ENCODE results near the gene RNU7-1.

The RNU7-1 gene

DNA sequence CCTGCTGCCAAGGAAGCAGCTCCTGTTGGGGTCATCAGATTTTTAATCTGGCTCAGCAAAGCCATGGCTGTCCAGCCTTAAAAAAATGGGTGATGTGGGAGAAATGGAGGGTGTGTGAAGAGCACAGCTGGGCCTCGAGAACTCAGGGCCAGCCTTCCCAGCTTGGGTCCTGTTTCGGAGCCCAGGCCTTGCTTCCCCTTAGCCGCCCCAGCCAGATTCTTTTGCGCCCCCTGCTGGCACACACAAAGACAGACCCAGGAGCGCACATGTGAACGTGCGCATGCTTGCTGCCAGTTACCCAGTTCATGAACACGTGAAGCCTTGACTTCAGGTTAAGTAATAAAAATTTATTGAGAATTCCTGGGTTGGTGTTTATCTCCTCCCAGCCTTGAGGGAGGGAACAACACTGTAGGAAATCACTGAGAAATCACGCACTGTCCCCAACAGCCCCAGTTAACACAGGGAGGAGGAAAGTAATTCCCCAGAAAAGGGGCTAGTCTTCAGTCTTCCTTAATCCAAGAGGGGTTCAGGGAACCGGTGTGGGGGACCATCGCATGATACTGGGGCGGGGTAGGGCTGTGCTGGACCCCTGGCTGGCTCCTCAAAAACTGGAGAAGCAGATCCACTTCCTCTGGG lies 21.5 kb downstream of the RNU7-1 start:
- Histone ChIP-seq H3K9me3 (ENCODE audit: control insufficient read depth in 1 of 2, low read length in 2 of 2) (no peaks in the 10 kb centered on the region), H3K36me3 (ENCODE audit: control insufficient read depth in 1 of 2, insufficient read depth in 2 of 2, low read length in 2 of 2) (peaks cover 28 to 48% of the 10 kb centered on the region in 2 donors), H3K4me3 (ENCODE audit: low read depth in 1 of 2, low read length in 2 of 2) (peak overlapping the region; percentile 82 to 85), H3K27me3 (ENCODE audit: control insufficient read depth in 1 of 2, insufficient read depth in 2 of 2, low read length in 2 of 2) (no peaks in the 10 kb centered on the region), H3K9ac (ENCODE audit: low read depth in 1 of 2, low read length in 2 of 2) (peak overlapping the region; percentile 96 to 97), H3K4me1 (ENCODE audit: control insufficient read depth in 1 of 2, insufficient read depth in 2 of 2, low read length in 2 of 2) (peaks cover 67 to 87% of the 10 kb centered on the region in 2 donors), H3K27ac (ENCODE audit: low read depth, low read length) (peak overlapping the region; percentile 83)

GRCh38 chr12:6965714-6966113 lies 22.1 kb downstream of the RNU7-1 start:
- peaks cover 61 to 82% of the 10 kb centered on the region in 2 donors for H3K4me1 ChIP-seq (ENCODE audit: control insufficient read depth in 1 of 2, insufficient read depth in 2 of 2, low read length in 2 of 2)

GRCh38 chr12:6966351-6966750 lies 22.7 kb downstream of the RNU7-1 start:
- Histone ChIP-seq H3K9ac (ENCODE audit: low read depth in 1 of 2, low read length in 2 of 2) (no peak overlapping the region), H3K4me1 (ENCODE audit: control insufficient read depth in 1 of 2, insufficient read depth in 2 of 2, low read length in 2 of 2) (peaks cover 55 to 76% of the 10 kb centered on the region in 2 donors)

More at GRCh38 chr12:6965714-6966113, 22.1 kb downstream of the RNU7-1 start:
- no peaks in the 10 kb centered on the region for H3K9me3 ChIP-seq (ENCODE audit: control insufficient read depth in 1 of 2, low read length in 2 of 2)
- no peak overlapping the region for H3K27ac ChIP-seq (ENCODE audit: low read depth, low read length)
- H3K27me3 ChIP-seq (ENCODE audit: control insufficient read depth in 1 of 2, insufficient read depth in 2 of 2, low read length in 2 of 2), result no peaks in the 10 kb centered on the region
- peak overlapping the region; percentile 25 to 85 for H3K4me3 ChIP-seq (ENCODE audit: low read depth in 1 of 2, low read length in 2 of 2)
- H3K36me3 ChIP-seq (ENCODE audit: control insufficient read depth in 1 of 2, insufficient read depth in 2 of 2, low read length in 2 of 2), result peaks cover 28 to 45% of the 10 kb centered on the region in 2 donors
- H3K9ac ChIP-seq (ENCODE audit: low read depth in 1 of 2, low read length in 2 of 2), result peak overlapping the region; percentile 9 to 30

DNA sequence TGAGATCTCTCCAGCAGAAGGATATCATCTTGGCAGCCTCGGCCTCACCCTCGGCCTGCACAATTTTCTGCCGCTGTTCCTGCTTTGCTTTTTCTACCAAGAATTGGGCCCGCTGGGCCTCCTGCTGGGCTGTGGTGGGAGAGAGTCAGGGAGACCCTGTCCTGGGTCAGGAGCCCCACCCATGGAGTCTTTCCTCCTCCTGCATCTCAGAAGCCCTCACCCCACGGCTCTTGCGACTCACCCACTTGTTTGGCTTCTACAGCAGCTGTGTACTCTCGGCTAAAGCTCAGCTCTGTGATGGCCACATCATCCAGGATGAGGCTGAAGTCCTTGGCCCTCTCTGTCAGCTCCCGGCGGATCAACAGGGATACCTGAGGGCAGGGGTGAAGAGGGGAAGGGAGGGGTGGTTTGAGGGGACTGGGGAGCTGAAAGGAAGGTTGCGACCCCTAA lies 24.1 kb downstream of the RNU7-1 start:
- peaks cover 50 to 72% of the 10 kb centered on the region in 2 donors for H3K4me1 ChIP-seq (ENCODE audit: control insufficient read depth in 1 of 2, insufficient read depth in 2 of 2, low read length in 2 of 2)
- H3K9ac ChIP-seq (ENCODE audit: low read depth in 1 of 2, low read length in 2 of 2), result peak overlapping the region; percentile 54 to 94
- no peaks in the 10 kb centered on the region for H3K9me3 ChIP-seq (ENCODE audit: control insufficient read depth in 1 of 2, low read length in 2 of 2)
- no peaks in the 10 kb centered on the region for H3K27me3 ChIP-seq (ENCODE audit: control insufficient read depth in 1 of 2, insufficient read depth in 2 of 2, low read length in 2 of 2)
- H3K36me3 ChIP-seq (ENCODE audit: control insufficient read depth in 1 of 2, insufficient read depth in 2 of 2, low read length in 2 of 2), result peaks cover 28 to 45% of the 10 kb centered on the region in 2 donors
- H3K4me3 ChIP-seq (ENCODE audit: low read depth in 1 of 2, low read length in 2 of 2), result no peak overlapping the region
- H3K27ac ChIP-seq (ENCODE audit: low read depth, low read length), result no peak overlapping the region

More at GRCh38 chr12:6966351-6966750, 22.7 kb downstream of the RNU7-1 start:
- no peak overlapping the region for H3K4me3 ChIP-seq (ENCODE audit: low read depth in 1 of 2, low read length in 2 of 2)
- H3K27me3 ChIP-seq (ENCODE audit: control insufficient read depth in 1 of 2, insufficient read depth in 2 of 2, low read length in 2 of 2), result no peaks in the 10 kb centered on the region
- H3K36me3 ChIP-seq (ENCODE audit: control insufficient read depth in 1 of 2, insufficient read depth in 2 of 2, low read length in 2 of 2), result peaks cover 28 to 45% of the 10 kb centered on the region in 2 donors
- no peaks in the 10 kb centered on the region for H3K9me3 ChIP-seq (ENCODE audit: control insufficient read depth in 1 of 2, low read length in 2 of 2)
- H3K27ac ChIP-seq (ENCODE audit: low read depth, low read length), result no peak overlapping the region

- H3K4me3 ChIP-seq (ENCODE audit: low read depth in 1 of 2, low read length in 2 of 2), result peak overlapping the region; percentile 93 to 100
- H3K27me3 ChIP-seq (ENCODE audit: control insufficient read depth in 1 of 2, insufficient read depth in 2 of 2, low read length in 2 of 2), result no peaks in the 10 kb centered on the region
- peaks cover 50 to 68% of the 10 kb centered on the region in 2 donors for H3K4me1 ChIP-seq (ENCODE audit: control insufficient read depth in 1 of 2, insufficient read depth in 2 of 2, low read length in 2 of 2)
- no peaks in the 10 kb centered on the region for H3K9me3 ChIP-seq (ENCODE audit: control insufficient read depth in 1 of 2, low read length in 2 of 2)
- H3K9ac ChIP-seq (ENCODE audit: low read depth in 1 of 2, low read length in 2 of 2), result peak overlapping the region; percentile 52 to 94
- peaks cover 28 to 45% of the 10 kb centered on the region in 2 donors for H3K36me3 ChIP-seq (ENCODE audit: control insufficient read depth in 1 of 2, insufficient read depth in 2 of 2, low read length in 2 of 2)
- H3K27ac ChIP-seq (ENCODE audit: low read depth, low read length), result no peak overlapping the region
Measured at GRCh38 chr12:6968426-6968825, 24.8 kb downstream of the RNU7-1 start.

DNA sequence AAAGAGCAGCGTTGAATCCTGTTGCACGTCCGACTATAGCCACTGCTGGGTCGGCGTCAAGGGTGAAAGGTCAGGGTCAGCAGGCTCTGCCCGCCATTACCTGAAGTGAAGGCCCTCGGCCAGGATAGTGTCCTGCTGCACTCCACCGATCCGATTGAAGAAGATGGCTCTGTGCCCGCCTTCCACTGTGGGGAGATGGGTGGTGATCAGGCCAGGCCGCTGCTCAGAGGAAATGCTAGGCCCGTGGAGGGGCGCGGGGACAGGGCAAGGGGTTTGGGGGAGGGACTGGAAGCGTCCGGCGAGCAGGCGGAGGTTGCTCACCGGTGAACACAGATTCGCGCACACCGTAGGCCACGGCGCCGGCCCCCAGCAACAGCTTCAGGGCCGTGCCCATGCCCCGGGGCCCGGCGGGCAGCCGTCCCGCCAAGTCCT lies 26.5 kb downstream of the RNU7-1 start:
- Histone ChIP-seq H3K4me3 (ENCODE audit: low read depth in 1 of 2, low read length in 2 of 2) (peak overlapping the region; percentile 93 to 100), H3K27me3 (ENCODE audit: control insufficient read depth in 1 of 2, insufficient read depth in 2 of 2, low read length in 2 of 2) (no peaks in the 10 kb centered on the region), H3K36me3 (ENCODE audit: control insufficient read depth in 1 of 2, insufficient read depth in 2 of 2, low read length in 2 of 2) (peaks cover 36 to 53% of the 10 kb centered on the region in 2 donors), H3K9ac (ENCODE audit: low read depth in 1 of 2, low read length in 2 of 2) (peak overlapping the region; percentile 90 to 94), H3K27ac (ENCODE audit: low read depth, low read length) (peak overlapping the region; percentile 84), H3K9me3 (ENCODE audit: control insufficient read depth in 1 of 2, low read length in 2 of 2) (no peaks in the 10 kb centered on the region), H3K4me1 (ENCODE audit: control insufficient read depth in 1 of 2, insufficient read depth in 2 of 2, low read length in 2 of 2) (peaks cover 43 to 58% of the 10 kb centered on the region in 2 donors)

DNA sequence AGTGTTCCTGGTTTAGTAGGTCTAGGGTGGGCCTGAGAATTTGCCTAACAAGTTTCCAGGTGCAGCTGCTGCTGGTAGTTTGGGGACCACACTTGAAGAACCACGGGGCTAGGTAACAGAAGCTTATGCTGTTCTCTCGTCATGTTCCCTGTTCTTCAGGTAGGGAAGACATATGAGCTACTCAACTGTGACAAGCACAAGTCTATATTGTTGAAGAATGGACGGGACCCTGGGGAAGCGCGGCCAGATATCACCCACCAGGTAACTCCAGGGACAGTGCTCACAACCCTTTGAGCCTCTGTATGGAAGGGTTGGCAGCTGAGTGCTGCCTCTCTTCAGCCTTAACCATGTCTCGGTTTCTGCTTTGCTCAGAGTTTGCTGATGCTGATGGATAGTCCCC lies 30.6 kb downstream of the RNU7-1 start:
- no peaks in the 10 kb centered on the region for H3K9me3 ChIP-seq (ENCODE audit: control insufficient read depth in 1 of 2, low read length in 2 of 2)
- no peak overlapping the region for H3K9ac ChIP-seq (ENCODE audit: low read depth in 1 of 2, low read length in 2 of 2)
- no peak overlapping the region for H3K27ac ChIP-seq (ENCODE audit: low read depth, low read length)
- H3K36me3 ChIP-seq (ENCODE audit: control insufficient read depth in 1 of 2, insufficient read depth in 2 of 2, low read length in 2 of 2), result peaks cover 40 to 55% of the 10 kb centered on the region in 2 donors
- H3K4me1 ChIP-seq (ENCODE audit: control insufficient read depth in 1 of 2, insufficient read depth in 2 of 2, low read length in 2 of 2), result peaks cover 14 to 27% of the 10 kb centered on the region in 2 donors
- H3K27me3 ChIP-seq (ENCODE audit: control insufficient read depth in 1 of 2, insufficient read depth in 2 of 2, low read length in 2 of 2), result no peaks in the 10 kb centered on the region
- no peak overlapping the region for H3K4me3 ChIP-seq (ENCODE audit: low read depth in 1 of 2, low read length in 2 of 2)

GRCh38 chr12:6975297-6976032 lies 31.8 kb downstream of the RNU7-1 start:
- Histone ChIP-seq H3K4me3 (ENCODE audit: low read depth in 1 of 2, low read length in 2 of 2) (no peak overlapping the region), H3K36me3 (ENCODE audit: control insufficient read depth in 1 of 2, insufficient read depth in 2 of 2, low read length in 2 of 2) (peaks cover 40 to 62% of the 10 kb centered on the region in 2 donors), H3K27ac (ENCODE audit: low read depth, low read length) (no peak overlapping the region)

DNA sequence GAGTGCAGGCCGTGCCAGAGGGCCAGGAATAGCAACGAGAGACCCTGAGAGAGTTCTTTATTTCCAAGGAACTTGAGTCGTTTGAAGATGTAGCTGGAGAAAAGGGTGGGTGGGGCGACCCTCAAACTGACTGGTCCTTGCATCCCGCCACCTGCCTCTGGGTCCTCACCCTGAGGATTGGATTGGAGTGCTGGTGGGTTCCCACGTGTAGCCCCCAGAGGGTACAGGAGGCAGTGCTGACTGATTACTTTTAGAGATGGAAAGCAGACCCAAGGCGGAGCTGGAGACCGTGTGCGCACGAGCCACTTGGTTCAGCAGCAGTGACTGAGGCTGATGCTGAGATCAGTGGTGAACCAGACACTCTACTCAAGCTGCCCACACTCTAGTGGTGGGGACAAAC lies 34.0 kb downstream of the RNU7-1 start:
- H3K36me3 ChIP-seq (ENCODE audit: control insufficient read depth in 1 of 2, insufficient read depth in 2 of 2, low read length in 2 of 2), result peaks cover 53 to 83% of the 10 kb centered on the region in 2 donors

More at GRCh38 chr12:6975297-6976032, 31.8 kb downstream of the RNU7-1 start:
- H3K27me3 ChIP-seq (ENCODE audit: control insufficient read depth in 1 of 2, insufficient read depth in 2 of 2, low read length in 2 of 2), result no peaks in the 10 kb centered on the region
- peaks cover 20 to 32% of the 10 kb centered on the region in 2 donors for H3K4me1 ChIP-seq (ENCODE audit: control insufficient read depth in 1 of 2, insufficient read depth in 2 of 2, low read length in 2 of 2)
- no peaks in the 10 kb centered on the region for H3K9me3 ChIP-seq (ENCODE audit: control insufficient read depth in 1 of 2, low read length in 2 of 2)
- H3K9ac ChIP-seq (ENCODE audit: low read depth in 1 of 2, low read length in 2 of 2), result no peak overlapping the region

GRCh38 chr12:6978188-6978587 lies 34.6 kb downstream of the RNU7-1 start:
- Histone ChIP-seq H3K4me1 (ENCODE audit: control insufficient read depth in 1 of 2, insufficient read depth in 2 of 2, low read length in 2 of 2) (peaks cover 34 to 42% of the 10 kb centered on the region in 2 donors), H3K27ac (ENCODE audit: low read depth, low read length) (no peak overlapping the region), H3K36me3 (ENCODE audit: control insufficient read depth in 1 of 2, insufficient read depth in 2 of 2, low read length in 2 of 2) (peaks cover 55 to 84% of the 10 kb centered on the region in 2 donors), H3K27me3 (ENCODE audit: control insufficient read depth in 1 of 2, insufficient read depth in 2 of 2, low read length in 2 of 2) (no peaks in the 10 kb centered on the region), H3K9me3 (ENCODE audit: control insufficient read depth in 1 of 2, low read length in 2 of 2) (no peaks in the 10 kb centered on the region), H3K4me3 (ENCODE audit: low read depth in 1 of 2, low read length in 2 of 2) (no peak overlapping the region), H3K9ac (ENCODE audit: low read depth in 1 of 2, low read length in 2 of 2) (no peak overlapping the region)

More for the DNA sequence above, 34.0 kb downstream of the RNU7-1 start:
- H3K4me1 ChIP-seq (ENCODE audit: control insufficient read depth in 1 of 2, insufficient read depth in 2 of 2, low read length in 2 of 2), result peaks cover 32 to 42% of the 10 kb centered on the region in 2 donors
- no peak overlapping the region for H3K4me3 ChIP-seq (ENCODE audit: low read depth in 1 of 2, low read length in 2 of 2)
- H3K9me3 ChIP-seq (ENCODE audit: control insufficient read depth in 1 of 2, low read length in 2 of 2), result no peaks in the 10 kb centered on the region
- H3K27me3 ChIP-seq (ENCODE audit: control insufficient read depth in 1 of 2, insufficient read depth in 2 of 2, low read length in 2 of 2), result no peaks in the 10 kb centered on the region
- H3K9ac ChIP-seq (ENCODE audit: low read depth in 1 of 2, low read length in 2 of 2), result no peak overlapping the region
- H3K27ac ChIP-seq (ENCODE audit: low read depth, low read length), result no peak overlapping the region
